Measurements from ENCODE around the gene BCORL1.

The BCORL1 gene

DNA sequence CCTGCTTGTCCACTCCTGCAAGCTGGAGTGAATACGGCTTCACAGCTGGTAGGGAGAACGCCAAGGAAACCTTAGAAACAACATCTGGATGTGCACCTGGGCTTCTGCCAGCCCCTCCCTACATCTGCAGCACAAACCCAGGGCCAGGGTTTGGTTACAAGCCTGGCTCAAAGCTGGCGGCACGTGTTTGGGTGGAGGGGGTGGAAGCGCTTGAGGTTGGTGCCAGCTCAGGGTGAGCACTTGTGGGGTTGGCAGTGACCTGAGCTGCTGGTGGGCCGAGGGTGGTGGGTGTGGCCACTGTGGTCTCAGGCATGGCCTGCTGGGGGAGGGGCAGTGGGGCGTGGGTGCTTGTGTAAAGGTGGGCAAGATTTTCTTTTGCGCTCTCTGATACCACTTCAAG, 112.3 kb downstream of the BCORL1 start:
- DNase-seq (ENCODE audit: low read depth in 3 of 3): no peak

DNA sequence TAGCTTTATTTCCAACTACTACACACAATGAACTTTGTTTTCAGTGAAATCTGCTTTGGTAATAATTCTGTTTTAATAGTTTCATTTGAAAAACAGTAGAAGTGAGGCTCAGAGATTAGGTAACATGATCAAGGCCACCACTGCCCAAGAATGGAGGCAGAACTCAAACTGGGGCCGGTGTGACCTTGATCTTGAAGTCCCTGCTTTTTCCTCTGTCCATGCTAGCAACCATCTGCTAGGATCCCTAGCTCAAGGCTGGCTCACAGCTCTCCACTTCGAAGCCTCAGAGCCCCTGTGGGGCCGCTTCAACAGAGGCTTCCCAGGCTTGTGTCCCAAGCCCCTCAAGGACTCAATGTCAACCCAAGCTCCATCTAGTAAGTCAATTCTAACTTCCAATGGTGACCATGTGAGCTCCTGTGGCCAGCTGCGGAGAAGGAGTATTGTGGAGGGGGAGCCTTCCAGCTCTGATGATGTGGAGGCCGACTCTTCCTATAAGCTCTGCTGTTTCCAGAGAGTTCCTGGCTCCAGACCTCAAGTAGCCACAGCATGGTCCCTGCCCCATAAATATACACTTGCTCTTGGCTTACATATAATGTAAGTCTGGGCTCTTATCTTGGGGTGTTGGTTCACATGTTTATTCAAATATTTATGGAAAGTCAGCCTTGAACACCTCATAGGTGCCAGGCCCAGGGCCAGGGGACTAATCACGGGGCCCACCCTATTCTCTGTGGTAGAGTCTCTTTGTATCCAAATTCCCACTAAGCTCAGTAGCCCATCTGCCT, 113.0 kb downstream of the BCORL1 start:
- no peak for DNase-seq (ENCODE audit: low read depth in 3 of 3)

DNA sequence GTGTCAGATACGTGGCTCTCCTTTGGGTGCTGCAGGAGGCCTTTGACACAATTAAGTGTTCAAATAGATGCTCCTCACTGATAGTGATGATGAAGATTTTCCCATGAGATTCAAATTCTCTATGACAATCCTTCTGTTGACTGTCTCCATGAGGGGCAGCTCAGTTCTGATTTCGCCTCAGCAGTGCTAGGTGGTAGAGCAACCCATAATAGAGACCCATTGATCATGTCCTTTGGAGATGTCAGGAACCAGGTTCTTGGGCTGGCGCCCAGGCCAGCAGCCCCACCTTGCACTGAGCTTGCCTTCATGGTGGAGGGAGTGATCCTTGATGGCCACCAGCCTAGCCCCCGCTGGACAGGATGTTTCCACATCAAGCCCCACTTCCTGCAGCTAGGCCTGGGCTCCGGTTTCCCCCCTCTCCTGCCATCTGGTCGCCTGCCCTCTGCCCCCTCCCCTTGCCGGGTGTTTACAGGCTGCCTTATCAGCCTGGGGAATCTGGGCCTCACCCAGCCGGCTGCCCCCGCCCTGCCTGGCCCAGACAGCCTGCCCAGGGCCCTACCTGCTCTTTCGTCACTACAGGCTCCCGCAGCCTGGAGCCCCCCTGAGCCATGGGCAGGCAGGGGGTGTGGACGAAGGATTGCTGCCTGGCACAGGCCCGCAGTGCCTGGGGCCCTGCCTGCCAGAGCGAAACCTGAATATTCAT, 115.2 kb downstream of the BCORL1 start:
- no peak for DNase-seq (ENCODE audit: low read depth in 3 of 3)

DNA sequence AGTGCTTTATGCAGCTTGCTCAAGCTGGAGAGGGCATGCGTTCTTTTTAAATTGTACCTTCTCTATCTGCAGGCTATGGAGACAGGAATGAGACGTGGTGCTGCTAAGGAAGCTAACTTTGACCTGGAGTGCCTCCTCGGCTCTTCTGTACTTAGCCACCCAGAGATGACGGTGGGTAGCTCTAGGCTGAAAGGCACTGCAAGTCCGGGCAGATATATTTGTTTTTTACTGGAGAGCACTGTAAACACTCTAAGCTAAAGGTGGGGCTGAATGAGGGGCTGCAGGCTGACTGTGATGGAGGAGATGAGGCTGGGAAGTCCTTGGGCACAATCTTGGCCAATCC, 115.7 kb downstream of the BCORL1 start:
- DNase-seq (ENCODE audit: low read depth in 3 of 3): no peak

DNA sequence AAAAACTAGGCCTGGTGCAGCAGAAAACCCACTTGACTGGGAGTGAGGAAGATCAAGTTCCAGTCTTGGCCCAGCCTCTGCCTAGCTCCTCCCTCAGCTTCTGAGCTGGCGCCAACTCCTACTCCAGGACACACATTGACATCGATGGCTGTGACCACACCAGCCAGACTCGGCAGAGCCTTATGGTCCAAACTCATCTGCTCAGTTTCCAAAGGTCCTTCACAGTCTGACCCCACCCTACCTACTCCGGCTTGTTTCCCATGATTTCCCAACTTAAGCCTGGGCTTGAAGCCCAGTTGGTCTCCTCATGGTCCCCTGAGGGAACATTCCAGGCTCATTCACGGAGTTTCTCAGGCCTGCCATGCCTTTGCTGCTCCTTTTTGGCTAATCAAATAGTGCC, 117.7 kb downstream of the BCORL1 start:
- DNase-seq (ENCODE audit: low read depth in 3 of 3): no peak

DNA sequence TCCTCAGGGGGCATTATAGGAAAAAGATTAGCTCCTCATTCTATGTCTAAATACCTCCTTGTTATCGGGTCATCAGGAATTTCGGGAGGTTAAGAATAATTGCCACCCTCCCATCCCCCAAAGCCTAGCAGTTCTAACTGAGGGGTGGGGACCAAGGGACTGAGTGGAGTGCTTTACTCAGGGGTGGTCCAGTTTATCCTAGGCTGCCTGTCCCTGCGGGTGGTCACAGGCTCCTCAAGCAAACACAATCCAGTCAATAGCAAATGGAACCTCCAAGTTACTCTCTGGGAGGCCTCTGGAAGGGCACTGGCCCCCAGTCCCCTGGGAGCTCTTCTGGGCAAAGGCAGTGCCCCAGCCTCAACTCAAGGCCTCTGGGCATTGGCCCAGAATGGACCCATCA, 121.2 kb downstream of the BCORL1 start:
- no peak for DNase-seq (ENCODE audit: low read depth in 3 of 3)

DNA sequence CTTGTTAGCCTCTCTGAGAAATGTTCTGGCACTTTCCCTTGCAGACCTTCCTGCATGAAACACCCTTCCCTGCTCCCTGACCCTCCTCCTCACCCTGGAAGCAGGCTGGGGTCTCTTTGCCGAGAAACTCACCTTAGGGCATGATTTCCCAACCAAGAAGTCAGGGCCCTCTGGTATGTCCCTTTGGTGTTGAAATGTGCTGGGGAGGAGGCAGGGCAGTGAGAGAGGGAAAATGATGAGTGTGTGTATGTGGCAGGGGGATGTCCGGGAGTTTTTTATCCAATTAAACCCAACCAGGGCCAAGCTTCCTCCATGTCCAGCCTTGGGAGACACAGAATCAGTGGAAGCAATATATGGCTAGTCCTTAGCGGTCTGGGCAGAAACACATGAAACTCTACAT, 122.8 kb downstream of the BCORL1 start:
- no peak for DNase-seq (ENCODE audit: low read depth in 3 of 3)

DNA sequence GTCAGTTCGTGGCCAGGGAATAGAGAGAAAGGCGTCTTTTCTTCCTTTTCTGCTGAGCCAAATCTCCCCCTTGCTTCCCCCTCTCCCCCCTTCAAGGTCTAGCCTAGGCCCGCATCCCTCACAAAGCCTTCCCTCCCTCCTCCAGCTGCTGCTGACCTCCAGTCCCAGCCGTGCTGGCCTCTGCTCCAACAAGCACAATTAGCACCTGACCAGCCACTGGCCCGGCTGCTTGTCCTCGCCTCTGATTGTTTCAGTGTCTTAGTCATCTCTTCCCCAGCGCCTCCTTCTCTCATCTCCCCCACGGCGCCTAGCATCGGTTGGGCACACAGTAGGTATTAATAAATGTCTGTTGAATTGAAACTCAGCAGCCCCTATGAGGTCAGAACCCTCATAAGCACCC, 123.6 kb downstream of the BCORL1 start:
- no peak for DNase-seq (ENCODE audit: low read depth in 3 of 3)

All from stimulated activated CD4-positive, alpha-beta T cell treated with anti-CD3 and anti-CD28 coated beads, TNF-alpha, amount 100 ng/mL, for 48 hours (primary cell).